ENCODE measurements around the gene ADCY9.

The ADCY9 gene

GRCh38 chr16:3959148-3959547 is 157.1 kb downstream of the ADCY9 start:
- Histone ChIP-seq H3K27me3 (ENCODE audit: insufficient read depth, poor library complexity, severe bottlenecking) (no peaks in the 10 kb centered on the region), H3K36me3 (ENCODE audit: low read depth) (no peaks in the 10 kb centered on the region), H3K9me3 (ENCODE audit: severe bottlenecking) (no peaks in the 10 kb centered on the region), H3K27ac (ENCODE audit: poor library complexity, severe bottlenecking) (no peak overlapping the region), H3K4me3 (ENCODE audit: severe bottlenecking) (no peak overlapping the region), H3K4me1 (ENCODE audit: insufficient read depth, poor library complexity, severe bottlenecking) (no peaks in the 10 kb centered on the region)
- TF ChIP-seq, protein P1, sequence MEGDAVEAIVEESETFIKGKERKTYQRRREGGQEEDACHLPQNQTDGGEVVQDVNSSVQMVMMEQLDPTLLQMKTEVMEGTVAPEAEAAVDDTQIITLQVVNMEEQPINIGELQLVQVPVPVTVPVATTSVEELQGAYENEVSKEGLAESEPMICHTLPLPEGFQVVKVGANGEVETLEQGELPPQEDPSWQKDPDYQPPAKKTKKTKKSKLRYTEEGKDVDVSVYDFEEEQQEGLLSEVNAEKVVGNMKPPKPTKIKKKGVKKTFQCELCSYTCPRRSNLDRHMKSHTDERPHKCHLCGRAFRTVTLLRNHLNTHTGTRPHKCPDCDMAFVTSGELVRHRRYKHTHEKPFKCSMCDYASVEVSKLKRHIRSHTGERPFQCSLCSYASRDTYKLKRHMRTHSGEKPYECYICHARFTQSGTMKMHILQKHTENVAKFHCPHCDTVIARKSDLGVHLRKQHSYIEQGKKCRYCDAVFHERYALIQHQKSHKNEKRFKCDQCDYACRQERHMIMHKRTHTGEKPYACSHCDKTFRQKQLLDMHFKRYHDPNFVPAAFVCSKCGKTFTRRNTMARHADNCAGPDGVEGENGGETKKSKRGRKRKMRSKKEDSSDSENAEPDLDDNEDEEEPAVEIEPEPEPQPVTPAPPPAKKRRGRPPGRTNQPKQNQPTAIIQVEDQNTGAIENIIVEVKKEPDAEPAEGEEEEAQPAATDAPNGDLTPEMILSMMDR (IDR thresholded peaks at IDR 0.05; ENCODE audit: poor library complexity, severe bottlenecking), result no peak
- DNase-seq (ENCODE audit: low spot score) (no peak), ATAC-seq (ENCODE audit: low read depth) (no peak)

- TF ChIP-seq, protein P1 (IDR thresholded peaks at IDR 0.05; ENCODE audit: poor library complexity, severe bottlenecking), result no peak
- Histone ChIP-seq H3K27me3 (ENCODE audit: insufficient read depth, poor library complexity, severe bottlenecking) (no peaks in the 10 kb centered on the region), H3K9me3 (ENCODE audit: severe bottlenecking) (no peaks in the 10 kb centered on the region), H3K4me3 (ENCODE audit: severe bottlenecking) (no peak overlapping the region), H3K4me1 (ENCODE audit: insufficient read depth, poor library complexity, severe bottlenecking) (no peaks in the 10 kb centered on the region), H3K27ac (ENCODE audit: poor library complexity, severe bottlenecking) (no peak overlapping the region), H3K36me3 (ENCODE audit: low read depth) (no peaks in the 10 kb centered on the region)
- no peak for DNase-seq (ENCODE audit: low spot score)
- no peak for ATAC-seq (ENCODE audit: low read depth)
These were observed 158.8 kb downstream of the ADCY9 start for GRCh38 chr16:3957344-3957980.

DNA sequence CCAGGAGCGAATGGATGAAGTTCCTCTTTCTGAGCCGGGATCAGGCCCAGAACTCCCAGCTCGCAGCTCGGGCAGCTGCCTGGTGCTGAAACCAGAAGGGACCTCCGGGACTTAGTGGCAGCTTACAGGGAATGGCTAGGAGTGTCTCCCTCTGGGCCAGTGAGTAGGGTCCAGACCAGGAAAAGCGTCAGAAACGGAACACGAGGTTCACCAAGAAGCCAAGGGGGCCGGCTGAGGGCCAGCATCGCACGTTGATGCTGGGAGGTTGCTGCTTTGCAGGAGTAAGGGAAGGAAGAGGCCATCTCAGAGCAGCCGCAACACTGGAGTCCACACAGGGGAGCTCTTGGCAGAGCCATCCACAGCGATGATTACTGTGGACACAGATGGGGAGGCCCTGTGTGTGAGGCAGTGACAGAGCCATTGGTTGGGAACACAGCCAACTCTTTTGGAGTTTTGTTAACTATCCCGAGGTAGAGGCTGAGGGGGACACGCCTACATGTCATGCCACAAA is 161.8 kb downstream of the ADCY9 start:
- H3K36me3 ChIP-seq (ENCODE audit: low read depth), result no peaks in the 10 kb centered on the region
- H3K27ac ChIP-seq (ENCODE audit: poor library complexity, severe bottlenecking), result no peak overlapping the region
- H3K4me1 ChIP-seq (ENCODE audit: insufficient read depth, poor library complexity, severe bottlenecking), result peaks cover 9% of the 10 kb centered on the region
- ATAC-seq (ENCODE audit: low read depth) (peak; percentile 27; the same call in 1 of the 3 replicates), DNase-seq (ENCODE audit: low spot score) (no peak)
- no peak overlapping the region for H3K4me3 ChIP-seq (ENCODE audit: severe bottlenecking)
- no peaks in the 10 kb centered on the region for H3K9me3 ChIP-seq (ENCODE audit: severe bottlenecking)
- TF ChIP-seq, protein P1 (IDR thresholded peaks at IDR 0.05; ENCODE audit: poor library complexity, severe bottlenecking), result no peak
- no peaks in the 10 kb centered on the region for H3K27me3 ChIP-seq (ENCODE audit: insufficient read depth, poor library complexity, severe bottlenecking)

GRCh38 chr16:3953728-3954410 is 162.4 kb downstream of the ADCY9 start:
- Histone ChIP-seq H3K9me3 (ENCODE audit: severe bottlenecking) (no peaks in the 10 kb centered on the region), H3K27ac (ENCODE audit: poor library complexity, severe bottlenecking) (no peak overlapping the region), H3K36me3 (ENCODE audit: low read depth) (no peaks in the 10 kb centered on the region), H3K4me1 (ENCODE audit: insufficient read depth, poor library complexity, severe bottlenecking) (peaks cover 9% of the 10 kb centered on the region), H3K27me3 (ENCODE audit: insufficient read depth, poor library complexity, severe bottlenecking) (no peaks in the 10 kb centered on the region), H3K4me3 (ENCODE audit: severe bottlenecking) (no peak overlapping the region)
- TF ChIP-seq, protein P1 (IDR thresholded peaks at IDR 0.05; ENCODE audit: poor library complexity, severe bottlenecking), result no peak
- ATAC-seq (ENCODE audit: low read depth) (no peak), DNase-seq (ENCODE audit: low spot score) (no peak)

DNA sequence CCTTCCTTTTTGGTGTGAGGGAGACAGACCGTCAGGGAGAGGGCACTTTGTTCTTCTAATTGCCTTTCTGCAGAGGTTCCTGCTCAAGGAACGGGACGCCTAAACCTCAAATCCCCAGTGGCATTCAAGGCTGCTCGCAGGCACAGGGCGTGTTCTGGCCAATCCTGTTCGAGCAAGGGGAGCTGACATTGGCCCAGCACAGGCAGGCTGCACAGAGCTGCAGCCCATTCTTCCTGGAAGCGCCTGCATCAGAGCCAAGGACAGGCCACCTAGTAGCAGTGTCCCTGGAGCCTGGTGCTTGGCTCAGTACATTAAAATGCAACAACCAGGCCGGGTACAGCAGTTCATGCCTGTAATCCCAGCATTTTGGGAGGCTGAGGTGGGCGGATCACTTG is 163.5 kb downstream of the ADCY9 start:
- Histone ChIP-seq H3K4me1 (ENCODE audit: insufficient read depth, poor library complexity, severe bottlenecking) (peaks cover 9% of the 10 kb centered on the region), H3K9me3 (ENCODE audit: severe bottlenecking) (no peaks in the 10 kb centered on the region), H3K27ac (ENCODE audit: poor library complexity, severe bottlenecking) (no peak overlapping the region), H3K36me3 (ENCODE audit: low read depth) (no peaks in the 10 kb centered on the region), H3K4me3 (ENCODE audit: severe bottlenecking) (no peak overlapping the region), H3K27me3 (ENCODE audit: insufficient read depth, poor library complexity, severe bottlenecking) (no peaks in the 10 kb centered on the region)
- TF ChIP-seq, protein P1 (IDR thresholded peaks at IDR 0.05; ENCODE audit: poor library complexity, severe bottlenecking), result no peak
- DNase-seq (ENCODE audit: low spot score) (no peak), ATAC-seq (ENCODE audit: low read depth) (no peak)
